ENCODE measurements around the gene ARID1B. TPM values are rescaled to one million over a fixed set of nuclear protein-coding genes. Genes with fewer than 3 reads are reported as not detected.
"Not testable (repeated sequence)": the region's sequence is repeated elsewhere in the genome, so short reads cannot be mapped to it uniquely, and the experiment has no call there.

ARID1B gene
- total RNA-seq, 1 experiment from 2014 or later, result 15.5 TPM

- DNase-seq (ENCODE audit: extremely low read depth, low read depth), result no peak
Measured at GRCh38 chr6:156980515-156980914, 203.3 kb downstream of the ARID1B start.

- DNase-seq (ENCODE audit: extremely low read depth, low read depth), result no peak
Measured at GRCh38 chr6:156980948-156981347, 203.8 kb downstream of the ARID1B start.

- no peak for DNase-seq (ENCODE audit: extremely low read depth, low read depth)
Measured at GRCh38 chr6:156982168-156982567, 205.0 kb downstream of the ARID1B start.

GRCh38 chr6:156982864-156983263 lies 205.7 kb downstream of the ARID1B start:
- not testable (repeated sequence) for DNase-seq (ENCODE audit: extremely low read depth, low read depth)

- no peak for DNase-seq (ENCODE audit: extremely low read depth, low read depth)
Measured at GRCh38 chr6:156984178-156984738, 207.1 kb downstream of the ARID1B start.

- DNase-seq (ENCODE audit: extremely low read depth, low read depth), result no peak
Measured at GRCh38 chr6:156985309-156985708, 208.1 kb downstream of the ARID1B start.

GRCh38 chr6:156988276-156989158 lies 211.3 kb downstream of the ARID1B start:
- no peak for DNase-seq (ENCODE audit: extremely low read depth, low read depth)

- DNase-seq (ENCODE audit: extremely low read depth, low read depth), result no peak
Measured at GRCh38 chr6:156989159-156989806, 212.1 kb downstream of the ARID1B start.

GRCh38 chr6:156992020-156992804 lies 215.0 kb downstream of the ARID1B start:
- no peak for DNase-seq (ENCODE audit: extremely low read depth, low read depth)

- no peak for DNase-seq (ENCODE audit: extremely low read depth, low read depth)
Measured at GRCh38 chr6:156993713-156994112, 216.5 kb downstream of the ARID1B start.

- no peak for DNase-seq (ENCODE audit: extremely low read depth, low read depth)
Measured at GRCh38 chr6:156994215-156995076, 217.3 kb downstream of the ARID1B start.

- DNase-seq (ENCODE audit: extremely low read depth, low read depth), result no peak
Measured at GRCh38 chr6:156995502-156995901, 218.3 kb downstream of the ARID1B start.

GRCh38 chr6:156996265-156996664 lies 219.1 kb downstream of the ARID1B start:
- DNase-seq (ENCODE audit: extremely low read depth, low read depth), result no peak

GRCh38 chr6:156998794-156999330 lies 221.7 kb downstream of the ARID1B start:
- DNase-seq (ENCODE audit: extremely low read depth, low read depth), result no peak

- no peak for DNase-seq (ENCODE audit: extremely low read depth, low read depth)
Measured at GRCh38 chr6:156999762-157000161, 222.6 kb downstream of the ARID1B start.

GRCh38 chr6:157001716-157002115 lies 224.5 kb downstream of the ARID1B start:
- no peak for DNase-seq (ENCODE audit: extremely low read depth, low read depth)

GRCh38 chr6:157002774-157003173 lies 225.6 kb downstream of the ARID1B start:
- no peak for DNase-seq (ENCODE audit: extremely low read depth, low read depth)

- DNase-seq (ENCODE audit: extremely low read depth, low read depth), result no peak
Measured at GRCh38 chr6:157005940-157006339, 228.8 kb downstream of the ARID1B start.

GRCh38 chr6:157008568-157008967 lies 231.4 kb downstream of the ARID1B start:
- no peak for DNase-seq (ENCODE audit: extremely low read depth, low read depth)

GRCh38 chr6:157012355-157012754 lies 235.2 kb downstream of the ARID1B start:
- no peak for DNase-seq (ENCODE audit: extremely low read depth, low read depth)
